Osteoblast (primary cell): Measurements from ENCODE around the gene NRM. TPM values are rescaled to one million over a fixed set of nuclear protein-coding genes. Genes with fewer than 3 reads are reported as not detected.
"Not testable (repeated sequence)": the region's sequence is repeated elsewhere in the genome, so short reads cannot be mapped to it uniquely, and the experiment has no call there.

Experiments
- DNase-seq: peaks from one replicate; pipeline ENCODE4 v3.0.0; 2011; ENCODE audit warnings: low spot score, mixed read lengths; ENCODE audit not compliant: insufficient read length; ENCODE audit errors: missing footprints
- H2AFZ ChIP-seq: 2 replicates; pipeline ENCODE4 v1.6.0; 2011; ENCODE audit warnings: mild to moderate bottlenecking, low read length
- H3K27ac ChIP-seq: 2 replicates; pipeline ENCODE4 v1.5.1; 2011; ENCODE audit warnings: mild to moderate bottlenecking, low read depth, low read length, moderate library complexity
- H3K27me3 ChIP-seq: 2 replicates; pipeline ENCODE4 v1.6.0; 2012; ENCODE audit warnings: mild to moderate bottlenecking, control low read depth, inconsistent platforms, low read length, moderate library complexity; ENCODE audit not compliant: insufficient read depth
- H3K36me3 ChIP-seq: 2 replicates; pipeline ENCODE4 v1.5.1; 2011; ENCODE audit warnings: mild to moderate bottlenecking, low read length, control low read depth, moderate library complexity; ENCODE audit not compliant: insufficient read depth
- H3K4me1 ChIP-seq: 2 replicates; pipeline ENCODE4 v1.5.1; 2011; ENCODE audit warnings: mild to moderate bottlenecking, low read length, control low read depth, moderate library complexity; ENCODE audit not compliant: insufficient read depth
- H3K4me2 ChIP-seq: 2 replicates; pipeline ENCODE4 v1.6.0; 2011; ENCODE audit warnings: mild to moderate bottlenecking, low read length; ENCODE audit not compliant: insufficient read depth
- H3K4me3 ChIP-seq: fragments of 200-600 bp; sonication (generic); 3 replicates; pipeline ENCODE4 v1.5.1; 2012; ENCODE audit warnings: mild to moderate bottlenecking, low read length, inconsistent platforms; ENCODE audit not compliant: insufficient read depth
- H3K79me2 ChIP-seq: 2 replicates; pipeline ENCODE4 v1.6.0; 2012; ENCODE audit warnings: mild to moderate bottlenecking, low read length, control low read depth, inconsistent platforms; ENCODE audit not compliant: insufficient read depth
- H3K9me3 ChIP-seq: 2 replicates; pipeline ENCODE4 v1.5.1; 2011; ENCODE audit warnings: low read depth, low read length, control low read depth
- H4K20me1 ChIP-seq: 2 replicates; pipeline ENCODE4 v1.6.0; 2012; ENCODE audit warnings: mild to moderate bottlenecking, low read length, control low read depth; ENCODE audit not compliant: insufficient read depth
- CTCF ChIP-seq: IDR thresholded peaks from 2 replicates; pipeline ENCODE4 v1.5.1; 2011; ENCODE audit warnings: mild to moderate bottlenecking, low read depth, low read length, moderate library complexity; ENCODE audit errors: extremely low read depth
- total RNA-seq: library from RNA; depleted of rRNA; stranded (reverse); fragments of >200 nt; gene quantifications from 2 replicates; pipeline ENCODE4 v1.2.3, GENCODE V29; 2012

The NRM gene
- total RNA-seq, 1 donor, result 3.3 TPM

GRCh38 chr6:30719356-30719755, 28.6 kb upstream of the NRM start:
- peaks cover 63% of the 10 kb centered on the region for H3K79me2 ChIP-seq
- H3K36me3 ChIP-seq, result peaks cover 35% of the 10 kb centered on the region
- H3K9me3 ChIP-seq, result no peaks in the 10 kb centered on the region
- peak overlapping the region; percentile 91 for H3K4me2 ChIP-seq
- H3K27ac ChIP-seq, result peak overlapping the region; percentile 58
- H3K27me3 ChIP-seq, result no peaks in the 10 kb centered on the region
- H4K20me1 ChIP-seq, result peaks cover 27% of the 10 kb centered on the region
- DNase-seq, result no peak
- peaks cover 36% of the 10 kb centered on the region for H3K4me1 ChIP-seq
- H2AFZ ChIP-seq, result peak overlapping the region; percentile 53
- TF ChIP-seq CTCF, result no peak
- peak overlapping the region; percentile 93 for H3K4me3 ChIP-seq

GRCh38 chr6:30717845-30718720, 27.3 kb upstream of the NRM start:
- H3K27me3 ChIP-seq, DNase-seq, H3K9me3 ChIP-seq, H2AFZ ChIP-seq: not testable (repeated sequence)
- Histone ChIP-seq H3K4me2 (peak overlapping the region; percentile 88), H3K79me2 (peaks cover 50% of the 10 kb centered on the region), H3K36me3 (peaks cover 35% of the 10 kb centered on the region), H3K4me3 (peak overlapping the region; percentile 87), H3K4me1 (peaks cover 25% of the 10 kb centered on the region), H4K20me1 (peaks cover 15% of the 10 kb centered on the region), H3K27ac (peak overlapping the region; percentile 85)

GRCh38 chr6:30717129-30717844, 26.5 kb upstream of the NRM start, which contains the start of gene MDC1:
Gene MDC1 (minus strand): TSS chr6:30717281. CDS start chr6:30715175, 2,106 bp downstream.
- TF ChIP-seq CTCF, result no peak
- H3K79me2 ChIP-seq, result peaks cover 42% of the 10 kb centered on the region

GRCh38 chr6:30716879-30717128, 26.0 kb upstream of the NRM start:
- DNase-seq, result no peak
- peaks cover 35% of the 10 kb centered on the region for H3K36me3 ChIP-seq
- H3K27ac ChIP-seq, result peak overlapping the region; percentile 98
- no peak for TF ChIP-seq CTCF
- H2AFZ ChIP-seq, result peak overlapping the region; percentile 91
- H3K27me3 ChIP-seq, result no peaks in the 10 kb centered on the region
- peaks cover 17% of the 10 kb centered on the region for H3K4me1 ChIP-seq
- peaks cover 4% of the 10 kb centered on the region for H4K20me1 ChIP-seq
- H3K4me3 ChIP-seq, result peak overlapping the region; percentile 87
- no peaks in the 10 kb centered on the region for H3K9me3 ChIP-seq
- peak overlapping the region; percentile 93 for H3K4me2 ChIP-seq
- H3K79me2 ChIP-seq, result peaks cover 37% of the 10 kb centered on the region

More at GRCh38 chr6:30717129-30717844, 26.5 kb upstream of the NRM start, which contains the start of gene MDC1:
- Histone ChIP-seq H3K36me3 (peaks cover 35% of the 10 kb centered on the region), H3K4me1 (peaks cover 18% of the 10 kb centered on the region), H3K9me3 (no peaks in the 10 kb centered on the region), H3K4me3 (peak within 1 kb of the TSS; percentile 87), H4K20me1 (peaks cover 8% of the 10 kb centered on the region), H3K4me2 (peak within 1 kb of the TSS; percentile 93), H3K27ac (peak within 1 kb of the TSS; percentile 98), H3K27me3 (no peaks in the 10 kb centered on the region), H2AFZ (peak within 1 kb of the TSS; percentile 91)
- DNase-seq, result peak; percentile 99
